NCI-H2107 (cell line): Measurements from ENCODE around the gene ARFRP1.

Experiments used
- DNase-seq: peaks from one replicate; lab custom pipeline; 2025; lab: John Stamatoyannopoulos, UW

Gene ARFRP1, protein sequence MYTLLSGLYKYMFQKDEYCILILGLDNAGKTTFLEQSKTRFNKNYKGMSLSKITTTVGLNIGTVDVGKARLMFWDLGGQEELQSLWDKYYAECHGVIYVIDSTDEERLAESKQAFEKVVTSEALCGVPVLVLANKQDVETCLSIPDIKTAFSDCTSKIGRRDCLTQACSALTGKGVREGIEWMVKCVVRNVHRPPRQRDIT

DNA sequence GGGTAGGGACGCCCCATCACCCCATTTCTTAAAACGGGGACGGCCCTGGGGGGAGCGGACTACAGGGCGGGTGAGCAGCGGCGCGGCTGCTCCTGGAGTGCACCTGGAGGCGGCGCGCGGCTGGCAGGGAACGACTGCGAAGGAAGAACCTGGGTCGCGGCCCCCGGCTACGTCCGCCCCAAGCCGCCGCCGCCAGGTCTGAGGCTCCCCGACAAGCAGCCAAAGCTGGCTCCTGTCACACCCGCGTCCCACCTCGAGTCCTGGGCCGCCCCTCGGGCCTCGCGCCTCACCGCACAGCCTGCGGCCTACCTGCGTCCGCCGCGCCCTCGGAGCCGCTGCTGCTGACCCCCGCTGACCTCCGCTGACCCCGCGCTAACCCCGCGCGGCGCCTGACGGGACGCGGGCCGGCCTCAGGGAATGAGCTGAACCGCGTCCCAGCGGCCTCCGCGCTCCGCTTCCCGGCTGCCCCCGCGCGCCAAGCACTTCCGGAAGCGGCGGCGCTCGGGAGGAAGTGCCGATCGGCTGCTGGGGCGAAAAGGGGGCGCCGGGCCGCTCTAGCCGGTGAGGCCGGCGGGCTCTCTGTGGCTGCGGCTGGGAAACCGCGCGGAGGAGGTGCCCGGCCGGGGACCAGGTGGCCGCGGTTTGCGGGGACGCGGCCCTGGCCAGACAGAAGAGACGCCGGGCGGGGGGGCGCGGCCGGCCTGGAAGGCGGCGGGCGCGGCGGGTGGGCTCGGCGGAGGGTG is at the start of gene ARFRP1, which contains the start of gene ZGPAT:
Gene ARFRP1 (minus strand): TSS at position 419 of the 743 bp plus-strand sequence. CDS start 885 bp downstream, outside the sequence.
Gene ZGPAT (plus strand): TSS at position 482 of the 743 bp plus-strand sequence. CDS start 542 bp downstream, outside the sequence.
- peak; percentile 69 for DNase-seq

DNA sequence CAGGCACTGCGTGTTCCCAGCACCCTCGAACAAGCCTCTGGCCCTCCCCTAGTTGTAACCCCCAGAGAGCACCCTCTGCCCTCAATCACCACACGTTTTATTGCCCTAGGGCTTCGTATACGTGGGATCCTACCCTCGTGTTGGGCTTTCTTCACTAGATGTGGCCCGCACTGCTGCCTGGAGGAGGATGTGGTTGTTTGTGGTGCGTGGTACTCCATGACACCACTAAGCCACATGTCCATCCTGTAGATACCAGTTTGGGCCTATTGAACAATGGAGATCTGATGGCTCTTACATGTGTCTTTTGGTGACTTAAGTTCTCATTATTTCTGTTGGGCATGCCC is 48.8 kb upstream of the ARFRP1 start:
- DNase-seq: no peak

DNA sequence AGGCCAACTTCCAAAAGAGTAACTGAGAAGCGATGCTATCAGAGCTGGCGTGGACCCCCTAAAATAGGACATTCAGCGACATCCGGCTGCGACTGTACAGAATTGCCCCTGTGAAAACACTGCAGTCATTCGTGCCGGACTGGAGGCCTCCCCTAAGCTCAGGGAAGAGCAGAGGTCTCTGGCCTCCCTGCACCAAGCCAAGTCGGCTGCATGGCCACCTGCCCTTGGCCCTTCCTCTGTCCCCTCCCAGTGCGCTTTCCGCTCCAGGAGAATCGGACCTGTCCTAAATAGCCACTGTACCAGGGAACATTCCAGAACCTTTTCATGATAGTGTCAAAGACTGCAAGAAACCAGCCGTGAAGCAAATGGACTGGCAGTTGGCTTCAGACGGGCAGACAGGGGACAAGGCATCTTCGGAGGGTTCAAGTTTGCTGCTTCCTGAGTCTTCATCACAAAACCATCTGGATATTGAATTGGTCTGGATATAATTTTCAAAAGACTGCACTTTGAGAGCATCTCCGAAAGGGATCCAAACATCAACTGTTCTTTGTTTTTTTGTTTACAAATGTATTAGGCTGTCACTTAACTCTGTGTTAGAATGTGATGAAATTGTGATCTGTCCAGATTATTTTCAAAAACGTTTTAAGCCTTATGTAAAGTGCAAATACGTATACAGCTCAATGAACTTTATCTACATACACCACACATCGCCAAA is 48.3 kb upstream of the ARFRP1 start:
- DNase-seq: no peak

DNA sequence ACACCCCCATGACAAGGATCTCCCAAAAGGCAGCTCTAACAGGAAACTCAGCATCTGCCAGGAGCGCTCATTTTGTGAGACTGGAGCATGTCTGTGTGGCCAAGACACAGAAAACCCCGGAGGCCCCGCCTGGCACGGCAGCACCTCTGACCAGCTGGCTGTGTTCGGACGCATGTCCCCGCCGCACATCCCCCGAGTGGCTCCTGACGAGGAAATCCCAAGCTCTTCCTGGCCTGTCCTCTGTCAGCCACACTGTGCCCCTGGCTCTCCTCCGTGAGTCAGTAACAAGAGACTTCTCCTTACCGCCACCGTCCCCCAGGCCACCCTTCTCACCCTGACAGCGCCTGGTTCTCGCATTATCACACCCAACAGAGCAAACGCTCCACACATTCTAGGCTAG is 46.2 kb upstream of the ARFRP1 start:
- no peak for DNase-seq

DNA sequence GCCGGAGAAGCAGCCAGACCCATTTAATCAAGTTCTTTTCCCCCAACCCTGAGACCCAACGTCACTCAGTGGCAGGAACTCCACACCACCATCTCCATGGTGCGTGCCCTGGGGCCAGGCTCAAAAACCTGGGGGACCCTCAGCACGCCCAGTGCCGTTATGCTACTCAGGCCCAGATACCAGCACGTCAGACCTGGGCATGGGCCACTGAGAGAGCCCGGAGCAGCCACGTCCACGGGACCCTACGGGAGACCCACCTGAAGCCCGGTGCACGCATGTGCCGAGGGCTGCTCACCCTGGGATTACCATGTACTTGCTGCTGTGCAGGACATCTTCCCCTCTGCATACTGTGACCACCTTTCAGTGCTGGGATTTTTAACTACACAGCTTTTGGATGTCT is 45.6 kb upstream of the ARFRP1 start:
- DNase-seq: no peak

DNA sequence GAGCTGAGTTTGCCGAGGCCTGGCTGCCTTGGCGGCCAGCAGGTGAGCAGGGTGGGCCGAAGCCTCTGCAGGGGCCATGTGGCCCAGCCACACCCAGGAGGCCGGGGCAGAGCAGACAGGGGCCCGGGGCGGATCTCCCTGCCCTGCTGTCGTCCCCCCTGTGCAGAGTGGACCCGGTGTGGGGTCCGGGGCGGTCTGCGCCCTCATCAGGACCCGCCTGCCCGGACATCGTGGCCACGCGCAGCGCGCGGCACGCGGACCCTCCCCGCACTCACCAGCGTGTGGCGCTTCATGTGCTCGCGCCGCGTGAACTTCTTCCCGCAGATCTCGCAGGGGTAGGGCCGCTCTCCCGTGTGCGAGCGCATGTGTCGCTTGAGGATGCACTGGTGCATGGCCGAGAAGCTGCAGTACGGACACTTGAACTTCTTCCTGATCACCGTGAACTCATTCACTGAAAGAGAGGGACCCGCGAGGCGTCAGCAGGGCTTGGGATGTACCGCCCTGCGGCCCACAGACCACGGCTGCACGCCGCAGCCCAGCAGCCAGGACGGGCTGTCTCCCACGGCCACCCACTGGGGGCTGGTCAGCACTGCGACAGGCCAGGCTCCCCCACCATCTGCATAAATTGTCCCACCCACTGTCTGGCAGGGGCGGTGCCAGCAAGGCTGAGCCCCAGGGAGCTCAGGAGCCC is 44.8 kb upstream of the ARFRP1 start:
- DNase-seq: no peak

DNA sequence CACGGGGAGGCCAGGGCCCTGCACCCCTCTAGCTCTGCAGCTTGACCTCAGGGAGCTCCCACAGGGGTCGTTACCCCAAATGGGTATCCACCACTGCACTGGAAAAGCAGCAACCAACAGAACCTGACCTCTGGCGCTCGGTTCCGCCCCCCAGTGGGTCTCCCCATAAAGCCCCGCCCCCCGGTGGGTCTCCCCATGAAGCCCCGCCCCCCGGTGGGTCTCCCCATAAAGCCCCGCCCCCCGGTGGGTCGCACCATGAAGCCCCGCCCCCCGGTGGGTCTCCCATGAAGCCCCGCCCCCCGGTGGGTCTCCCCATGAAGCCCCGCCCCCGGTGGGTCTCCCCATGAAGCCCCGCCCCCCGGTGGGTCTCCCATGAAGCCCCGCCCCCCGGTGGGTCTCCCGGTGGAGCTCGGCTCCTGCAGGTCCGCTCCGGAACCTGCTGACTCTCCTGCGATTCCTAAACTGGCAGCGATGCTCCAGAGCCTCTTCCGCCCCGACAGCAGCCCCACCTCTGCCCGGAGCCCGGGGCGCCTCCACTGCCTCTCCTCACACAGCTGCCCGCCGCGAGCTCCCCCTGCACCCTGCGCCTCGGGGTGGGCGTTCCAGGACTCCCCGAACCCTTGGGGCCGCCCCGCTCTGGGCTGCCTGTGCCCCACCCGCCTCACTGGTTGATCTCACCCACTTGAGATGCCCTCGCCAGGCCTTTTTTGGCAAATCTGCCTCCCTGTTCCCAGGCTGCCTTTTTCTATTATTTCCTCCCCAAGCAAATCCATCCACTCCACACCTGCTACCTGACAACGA is 43.9 kb upstream of the ARFRP1 start:
- DNase-seq: peak; percentile 60

DNA sequence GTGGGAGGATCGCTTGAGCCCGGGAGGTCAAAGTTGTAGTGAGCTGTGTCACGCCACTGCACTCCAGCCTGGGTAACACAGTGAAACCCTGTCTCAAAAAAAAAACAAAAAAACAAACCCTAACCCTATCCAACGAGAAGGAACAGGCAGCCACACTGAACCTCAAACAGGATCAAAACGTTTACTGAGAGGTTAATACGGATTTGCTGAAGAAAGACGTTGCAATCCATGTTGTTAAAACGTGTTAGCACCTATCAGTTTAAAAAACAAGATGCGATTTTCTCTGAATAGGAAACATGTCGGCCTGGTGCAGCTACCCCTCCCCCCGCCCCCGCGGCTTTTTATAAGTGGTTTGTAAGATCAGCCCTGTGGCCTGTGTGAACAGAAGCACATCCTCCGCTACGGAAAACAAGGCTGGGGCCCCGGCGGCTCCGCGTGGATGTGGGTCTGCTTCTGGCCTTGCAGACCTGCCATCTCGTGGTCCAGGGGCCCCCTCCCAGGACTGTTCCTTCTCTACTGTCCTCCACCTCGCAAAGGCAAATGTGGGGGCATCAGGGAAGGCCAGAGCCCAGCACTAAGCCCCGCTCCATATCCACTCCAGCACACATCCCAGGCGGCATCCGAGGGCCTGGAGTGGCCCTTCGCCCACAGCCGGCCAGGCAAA is 43.2 kb upstream of the ARFRP1 start:
- no peak for DNase-seq

DNA sequence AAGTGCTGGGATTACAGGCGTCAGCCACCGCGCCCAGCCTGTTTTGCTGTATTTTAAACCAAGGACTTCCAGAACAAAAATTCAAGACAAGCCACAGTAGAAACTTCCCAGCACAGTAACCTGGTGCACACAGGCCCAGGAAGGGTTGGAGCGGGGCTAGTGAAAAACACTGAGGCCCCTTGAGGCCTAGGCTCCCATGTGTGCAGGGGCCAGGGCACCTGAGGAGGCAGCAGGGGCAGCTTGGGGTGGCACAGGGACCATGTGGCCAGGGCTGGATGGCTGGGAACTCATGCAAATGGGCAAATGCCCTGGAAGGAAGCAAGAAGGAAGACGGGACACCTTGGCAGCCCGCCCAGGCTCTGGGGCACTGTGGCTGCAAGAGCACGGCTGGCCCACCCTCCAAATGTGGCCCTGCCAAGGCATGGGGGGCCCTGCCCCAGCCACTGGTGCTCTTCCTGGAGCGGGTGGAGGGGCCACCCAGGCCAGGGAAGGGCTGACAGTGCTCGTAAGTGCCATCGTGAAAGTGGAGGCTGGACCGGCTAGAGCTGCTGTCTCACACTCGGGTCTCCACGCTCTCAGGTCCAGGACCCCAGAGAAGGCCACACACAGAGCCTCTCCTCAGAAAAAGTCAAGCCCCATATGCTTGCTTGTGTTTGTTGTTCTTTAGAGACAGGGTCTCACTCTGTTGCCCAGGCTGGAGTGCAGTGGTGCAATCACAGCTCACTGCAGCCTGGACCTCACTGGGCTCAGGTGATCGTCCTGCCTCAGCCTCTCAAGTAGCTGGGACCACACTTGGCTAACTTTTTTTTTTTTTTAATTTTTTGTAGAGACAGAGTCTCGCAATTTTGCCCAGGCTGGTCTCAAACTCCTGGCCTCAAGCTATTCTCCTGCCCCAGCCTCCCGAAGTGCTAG is 42.1 kb upstream of the ARFRP1 start:
- DNase-seq: no peak

DNA sequence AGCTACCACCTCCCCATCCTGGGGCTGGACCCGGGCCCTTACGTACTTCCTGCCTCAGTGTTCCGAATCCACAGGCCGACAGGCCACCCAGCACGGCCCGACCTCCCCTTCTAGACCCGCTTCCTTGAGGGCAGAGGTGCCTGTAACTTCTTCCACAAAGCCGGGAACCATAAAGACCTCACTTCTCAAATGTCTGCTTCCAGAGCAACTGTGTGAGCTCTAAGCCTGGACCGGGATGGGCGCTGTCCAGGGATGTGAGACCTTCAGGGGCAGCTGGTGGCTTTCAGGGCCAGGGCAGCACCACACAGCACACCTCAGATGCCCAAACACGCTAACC is 41.1 kb upstream of the ARFRP1 start:
- DNase-seq: no peak

DNA sequence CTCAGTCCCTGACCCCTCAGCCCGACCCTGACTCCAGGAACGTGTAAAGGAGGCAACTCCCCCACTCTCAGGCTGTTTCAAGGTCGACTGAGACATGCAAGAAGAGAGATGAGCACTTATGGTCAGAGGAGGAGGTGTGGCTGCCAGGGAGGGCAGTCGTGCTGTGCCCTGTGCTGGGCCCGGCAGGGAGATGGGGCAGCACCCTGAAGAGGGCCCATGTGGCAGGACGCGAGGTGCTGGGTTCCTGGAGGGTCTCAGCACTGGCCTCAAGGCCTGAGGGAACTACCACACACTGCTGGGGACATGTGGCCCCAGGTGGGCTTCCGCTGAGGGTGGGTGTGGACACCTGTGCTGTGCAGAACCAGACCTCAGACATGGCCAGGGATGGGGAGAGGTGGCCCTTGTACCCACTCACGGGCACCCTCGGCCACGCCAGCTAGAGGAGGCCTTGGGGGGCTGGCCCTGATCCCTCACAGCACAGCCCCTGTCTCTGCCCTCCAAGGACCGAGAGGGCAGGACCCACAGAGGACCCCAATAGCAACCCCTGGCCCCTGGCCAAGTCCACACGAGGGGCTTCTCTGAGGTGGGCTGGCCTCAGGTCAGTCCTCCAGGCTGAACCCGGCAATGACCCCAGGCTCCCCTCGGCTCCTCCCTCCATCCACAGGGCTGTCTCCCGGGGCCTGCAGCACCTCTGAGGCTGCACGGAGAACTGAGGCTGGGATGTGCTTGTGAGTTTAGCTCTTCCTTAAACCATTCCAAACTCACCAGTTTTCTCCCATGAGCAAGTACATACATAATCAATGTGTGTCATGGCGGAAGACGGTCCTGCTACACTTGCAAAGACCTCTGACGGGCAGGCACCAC is 40.5 kb upstream of the ARFRP1 start:
- DNase-seq: no peak

DNA sequence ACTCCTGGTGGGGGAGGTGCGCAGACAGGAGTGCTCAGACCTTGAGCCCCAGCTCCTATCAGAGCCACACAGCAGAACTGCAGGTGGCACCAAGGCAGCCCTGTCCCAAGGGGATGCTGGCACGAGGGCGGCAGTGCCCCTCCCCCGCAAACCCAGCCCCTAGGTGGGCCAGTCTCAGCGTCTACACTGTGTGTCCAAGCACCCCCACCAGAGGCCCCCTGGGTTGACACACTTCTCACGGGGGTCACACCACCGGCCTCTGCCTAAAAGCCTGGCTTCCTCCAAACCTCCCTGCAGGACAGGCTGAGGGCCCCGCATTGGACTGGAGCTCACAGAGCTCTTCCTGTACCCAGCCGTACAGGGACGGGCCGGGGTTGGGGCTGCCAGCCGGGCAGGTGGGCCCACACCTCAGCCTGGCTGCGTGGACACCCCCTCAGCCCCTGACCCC is 39.9 kb upstream of the ARFRP1 start:
- DNase-seq: no peak

DNA sequence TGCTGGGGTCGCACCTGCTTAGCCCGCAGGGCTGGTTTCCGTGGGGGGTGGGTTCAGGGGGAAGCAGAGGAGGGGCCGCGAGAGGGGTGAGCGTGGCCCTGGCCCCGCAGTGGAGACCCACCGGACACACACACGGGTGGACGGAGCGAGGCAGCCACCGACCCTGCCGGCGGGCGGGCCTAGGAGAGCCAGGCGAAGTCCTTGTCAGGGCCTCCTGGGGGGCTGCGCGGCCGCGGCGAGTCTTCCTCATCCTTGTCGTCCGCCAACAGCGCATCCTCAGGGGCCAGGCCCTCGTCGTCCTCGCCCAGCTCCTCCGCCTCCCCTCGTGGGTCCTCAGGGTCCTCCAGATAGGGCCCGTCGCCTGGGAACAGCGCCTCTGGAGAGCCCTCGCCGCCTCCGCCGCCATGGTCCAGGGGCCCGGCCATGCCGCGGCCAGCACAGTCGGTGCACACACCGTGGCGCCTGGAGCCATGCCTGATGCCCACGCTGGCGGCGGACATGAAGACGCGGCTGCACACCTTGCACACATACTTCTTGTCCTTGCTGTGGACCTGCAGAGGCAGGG is 39.1 kb upstream of the ARFRP1 start:
- DNase-seq: no peak

DNA sequence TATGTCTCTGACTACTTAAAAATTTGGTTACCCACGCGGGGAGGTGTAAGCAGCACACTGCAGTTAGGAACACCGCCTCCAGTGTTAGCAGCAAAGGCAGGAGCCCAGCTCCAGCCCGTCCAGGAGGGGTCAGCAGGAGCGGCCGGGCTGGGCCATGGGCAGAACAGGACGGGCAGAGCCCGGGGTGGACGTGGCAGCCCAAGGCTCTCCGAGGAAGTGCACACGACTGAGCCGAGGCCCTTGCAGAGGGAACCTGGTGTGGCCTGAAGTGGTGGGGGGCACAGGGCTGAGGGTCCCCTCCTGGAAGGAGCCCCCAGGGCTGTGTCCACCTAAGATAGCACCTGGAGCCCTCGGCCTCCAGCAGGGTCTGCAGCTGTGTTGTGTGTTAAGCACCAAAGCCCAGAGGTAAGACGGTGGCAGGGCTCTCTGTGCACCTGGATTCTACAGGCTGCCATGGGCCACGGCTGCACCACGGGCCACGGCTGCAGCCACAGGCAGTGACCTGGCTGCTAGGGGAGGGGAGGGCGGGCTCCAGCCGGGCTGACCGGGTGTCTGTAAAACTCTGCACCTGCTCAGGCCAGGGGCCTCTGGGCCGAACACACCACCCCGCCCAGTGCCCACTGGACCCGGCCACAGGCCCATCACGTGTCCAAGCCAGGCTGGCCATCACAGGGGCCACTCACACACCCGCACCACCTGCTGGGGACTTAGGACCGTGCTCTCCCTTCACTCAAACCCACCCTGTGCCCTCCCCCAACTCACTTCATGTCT is 38.4 kb upstream of the ARFRP1 start:
- DNase-seq: no peak

DNA sequence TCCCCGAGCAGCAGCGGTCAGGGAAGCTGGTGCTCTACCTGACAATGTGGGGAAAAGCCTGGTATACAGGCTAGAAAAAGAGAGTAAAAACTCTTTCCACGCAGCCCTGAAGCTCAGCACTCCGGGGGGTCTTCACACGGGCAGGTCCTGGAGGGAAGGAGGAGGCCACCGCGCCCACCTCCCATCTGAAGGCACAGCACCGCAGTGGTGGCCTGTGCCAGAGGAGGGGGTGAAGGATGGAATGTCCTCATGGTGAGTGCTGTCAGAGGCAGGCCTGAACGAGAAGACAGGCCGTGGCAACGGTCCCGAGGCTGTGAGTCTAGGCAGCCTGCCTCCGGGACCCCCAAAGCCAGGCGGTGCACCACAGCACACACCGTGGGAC is 37.6 kb upstream of the ARFRP1 start:
- DNase-seq: no peak

DNA sequence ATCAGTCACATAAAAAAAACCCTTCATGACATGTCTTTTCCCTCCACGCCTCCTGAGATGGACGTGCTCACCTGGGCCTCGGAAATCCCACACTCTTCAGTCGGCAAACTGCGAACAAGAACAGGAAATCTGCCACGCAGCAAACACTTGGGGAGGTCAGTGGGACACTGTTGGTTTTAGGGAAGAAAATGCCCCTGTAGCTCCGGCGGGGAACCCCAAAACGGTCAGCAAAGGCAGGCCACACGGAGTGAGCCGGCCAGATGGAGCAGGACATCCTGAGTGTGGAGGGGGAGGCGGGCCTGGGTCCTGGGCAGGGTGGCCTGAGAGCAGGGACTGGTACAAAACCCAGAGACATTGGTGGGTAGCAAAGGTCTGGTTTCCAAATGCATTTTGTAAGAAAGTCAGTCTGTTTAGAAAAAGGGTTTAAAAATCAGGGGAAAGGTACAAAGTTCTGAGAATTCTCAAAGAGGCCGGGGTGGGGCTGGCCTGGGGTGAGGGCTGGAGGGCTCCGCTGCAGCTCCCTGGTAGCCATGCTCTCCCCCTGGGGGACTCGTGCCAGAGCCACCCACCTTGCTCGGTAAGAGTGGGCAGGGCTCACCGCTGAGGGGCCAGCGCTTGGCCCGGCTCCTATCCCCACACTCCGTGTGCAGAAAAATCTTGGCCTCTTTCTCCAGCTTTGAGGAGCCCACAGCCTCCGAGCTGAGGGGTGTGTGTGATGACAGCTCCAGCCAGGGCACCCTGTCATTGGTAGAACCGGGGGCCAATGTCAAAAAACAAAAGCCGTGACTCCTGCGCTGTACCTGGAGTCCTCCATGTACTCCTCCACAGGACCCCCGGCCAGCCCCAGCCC is 37.0 kb upstream of the ARFRP1 start:
- DNase-seq: no peak

DNA sequence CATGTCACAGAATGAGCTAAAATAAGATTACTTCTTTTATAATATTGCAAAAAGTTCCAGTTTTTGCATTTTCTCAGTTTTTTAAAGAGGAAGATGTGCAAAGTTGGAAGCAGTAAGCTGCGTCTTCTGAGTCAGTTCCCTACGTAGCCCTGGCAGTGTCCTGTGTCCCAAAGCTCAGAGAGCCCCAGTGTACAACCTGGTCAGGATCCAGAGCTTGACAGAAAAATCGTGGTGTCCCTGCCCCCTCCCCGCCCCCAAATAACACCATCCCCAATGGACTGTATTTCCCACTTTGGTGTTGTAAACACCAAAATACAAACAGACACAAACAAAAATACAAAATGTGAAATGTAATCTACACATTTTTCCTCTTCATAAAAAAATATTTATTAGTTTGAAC is 36.4 kb upstream of the ARFRP1 start:
- DNase-seq: no peak
